CD4-positive, alpha-beta T cell (primary cell): ENCODE results near the gene DDIT4. TPM values are rescaled to one million over a fixed set of nuclear protein-coding genes. Genes with fewer than 3 reads are reported as not detected.

Source experiments
- ATAC-seq: fragments of 200-7000 bp; cut with Tn5 transposase; one replicate; pipeline ENCODE4 v1.10.0; 2022; ENCODE audit warnings: mild to moderate bottlenecking; ENCODE audit not compliant: poor library complexity
- CTCF ChIA-PET: fragments of 350-600 bp; sonication (Branson Sonifier 250); formaldehyde crosslinking; loops from one replicate; lab custom pipeline; 2021; ENCODE audit warnings: antibody characterized with exemption, inconsistent platforms; lab: Charles Lee
- POLR2A ChIA-PET: fragments of 350-600 bp; sonication (Branson Sonifier 250); formaldehyde crosslinking; loops from one replicate; lab custom pipeline; 2021; ENCODE audit warnings: antibody characterized with exemption, inconsistent platforms; lab: Charles Lee
- DNase-seq, 14 experiments: peaks; one replicate each; pipeline ENCODE4 v3.0.0-alpha.2; 2013 to 2020; ENCODE audit warnings: mixed read lengths in 2 of 14
- H3K27ac ChIP-seq, 2 donors: one replicate each; pipeline versions ENCODE4 v1.5.1 to v1.7.0; 2013; ENCODE audit warnings: low read length in 2 of 2, low read depth in 1 of 2, mild to moderate bottlenecking in 1 of 2
- H3K27me3 ChIP-seq, 2 experiments: 1 replicate in 1 of 2; 2 replicates in 1 of 2; pipeline versions ENCODE4 v1.6.1 to v1.7.0; 2013; ENCODE audit warnings: low read length in 2 of 2, control low read depth in 1 of 2, mild to moderate bottlenecking in 1 of 2, moderate library complexity in 1 of 2; ENCODE audit not compliant: insufficient read depth in 2 of 2, control insufficient read depth in 1 of 2
- H3K36me3 ChIP-seq: one replicate; pipeline ENCODE4 v1.6.1; 2013; ENCODE audit warnings: low read length, control low read depth; ENCODE audit not compliant: insufficient read depth
- H3K4me1 ChIP-seq: one replicate; pipeline ENCODE4 v1.6.1; 2013; ENCODE audit warnings: low read length, control low read depth; ENCODE audit not compliant: insufficient read depth
- H3K4me3 ChIP-seq: one replicate; pipeline ENCODE4 v1.5.1; 2013; ENCODE audit warnings: mild to moderate bottlenecking, low read length, moderate library complexity
- H3K9me3 ChIP-seq, 2 experiments: 1 replicate in 1 of 2; 2 replicates in 1 of 2; pipeline versions ENCODE4 v1.6.1 to v1.7.0; 2013; ENCODE audit warnings: low read length in 2 of 2, mild to moderate bottlenecking in 2 of 2, control low read depth in 1 of 2, moderate library complexity in 1 of 2; ENCODE audit not compliant: control insufficient read depth in 1 of 2, insufficient read depth in 1 of 2
- H3K27ac Mint-ChIP-seq: one replicate; pipeline ENCODE4 v1.8.0; 2020; ENCODE audit warnings: mixed read lengths
- H3K27me3 Mint-ChIP-seq: one replicate; pipeline ENCODE4 v1.8.0; 2021; ENCODE audit warnings: mixed read lengths
- H3K36me3 Mint-ChIP-seq: one replicate; pipeline ENCODE4 v1.8.0; 2021; ENCODE audit warnings: low read depth, mixed read lengths
- H3K4me1 Mint-ChIP-seq: one replicate; pipeline ENCODE4 v1.8.0; 2021; ENCODE audit warnings: low read depth, mixed read lengths
- H3K4me3 Mint-ChIP-seq: one replicate; pipeline ENCODE4 v1.8.0; 2020; ENCODE audit warnings: mild to moderate bottlenecking, mixed read lengths
- H3K9me3 Mint-ChIP-seq: one replicate; pipeline ENCODE4 v1.8.0; 2020; ENCODE audit warnings: mixed read lengths
- CTCF ChIP-seq: fragments of 200-600 bp; IDR thresholded peaks from one replicate; pipeline ENCODE4 v1.8.0; 2022; ENCODE audit warnings: antibody characterized with exemption, mild to moderate bottlenecking
- intact Hi-C, 2 experiments: fragments of 100-400 bp; cut with DNase I in 1 of 2; cut with micrococcal nuclease in 1 of 2; formaldehyde crosslinking; loops; one replicate each; pipeline versions ENCODE4 v1.15.1 to v1.9.0; 2023 to 2025; cut with DNase I, micrococcal nuclease
- total RNA-seq, 174 experiments: library from RNA in 2 of 174; stranded (reverse) in 2 of 174; gene quantifications; one replicate each; pipeline ENCODE4 v1.2.3 and lab custom pipeline; 2021 to 2026

DDIT4 gene
- total RNA-seq, 2 experiments from 2014 or later: 427 to 436 TPM

DNA sequence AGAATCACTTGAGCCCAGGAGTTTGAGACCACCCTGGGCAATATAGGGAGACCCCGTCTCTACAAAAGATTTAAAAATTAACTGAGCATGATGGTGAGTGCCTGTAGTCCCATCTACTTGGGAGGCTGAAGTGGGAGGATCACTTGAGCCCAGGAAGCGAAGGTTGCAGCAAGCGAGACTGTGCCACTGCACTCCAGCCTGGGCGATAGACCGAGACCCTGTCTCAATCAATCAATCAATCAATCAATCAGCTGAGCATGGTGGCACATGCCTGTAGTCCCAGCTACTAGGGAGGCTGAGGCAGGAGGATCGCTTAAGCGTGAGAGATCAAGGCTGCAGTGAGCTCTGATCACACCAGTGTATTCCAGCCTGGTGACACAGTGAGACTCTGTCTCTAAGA lies 40.5 kb downstream of the DDIT4 start:
- H3K9me3 ChIP-seq: no peaks in the 10 kb centered on the region
- H3K27ac Mint-ChIP-seq: peak overlapping the region; percentile 91
- ChIA-PET CTCF (interaction anchor here (1.7 kb wide), 1 partner anchor 12 kb away, joined by 5 read pairs; no protein-coding TSS in a partner anchor), POLR2A (interaction anchor here (1.2 to 2.7 kb wide), 2 partner anchors 17 to 18 kb away, joined by 3 to 10 read pairs; no protein-coding TSS in a partner anchor)
- no peaks in the 10 kb centered on the region for H3K27me3 Mint-ChIP-seq
- peaks cover 70% of the 10 kb centered on the region for H3K4me1 Mint-ChIP-seq
- H3K4me3 ChIP-seq: no peak overlapping the region
- peaks cover 82% of the 10 kb centered on the region for H3K4me1 ChIP-seq
- DNase-seq: no peak
- H3K36me3 ChIP-seq: no peaks in the 10 kb centered on the region
- H3K9me3 Mint-ChIP-seq: no peaks in the 10 kb centered on the region
- intact Hi-C loops: no loop called here
- H3K4me3 Mint-ChIP-seq: no peak overlapping the region
- TF ChIP-seq CTCF: no peak
- no peaks in the 10 kb centered on the region for H3K36me3 Mint-ChIP-seq
- no peaks in the 10 kb centered on the region for H3K27me3 ChIP-seq
- no peak overlapping the region for H3K27ac ChIP-seq
- ATAC-seq: no peak

DNA sequence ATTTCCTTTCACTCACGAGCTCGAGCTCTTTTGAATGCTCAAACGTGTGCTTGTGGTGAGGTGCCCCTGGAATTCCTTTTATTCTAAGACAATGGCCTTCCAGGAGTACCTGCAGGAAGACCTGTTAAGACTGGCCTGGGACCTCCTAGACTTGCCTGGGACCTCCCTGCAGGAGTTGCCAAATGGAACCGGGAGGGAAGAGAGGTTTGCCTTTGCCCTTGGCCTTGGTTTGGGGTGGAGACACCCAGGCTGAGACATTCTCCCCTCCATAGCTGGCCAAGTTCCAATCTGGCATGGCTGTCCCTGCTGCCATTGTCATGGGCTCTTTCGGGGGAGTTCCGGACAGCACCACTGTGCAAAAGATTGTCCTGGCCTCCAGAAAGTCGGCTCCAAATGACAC lies 41.3 kb downstream of the DDIT4 start:
- peaks cover 80% of the 10 kb centered on the region for H3K4me1 ChIP-seq
- no peak for TF ChIP-seq CTCF
- H3K9me3 ChIP-seq: no peaks in the 10 kb centered on the region
- H3K27me3 Mint-ChIP-seq: no peaks in the 10 kb centered on the region
- H3K27me3 ChIP-seq: no peaks in the 10 kb centered on the region
- intact Hi-C loops: no loop called here
- ATAC-seq (no peak), DNase-seq (peak in 1 of 14 experiments; percentile 12)
- H3K36me3 Mint-ChIP-seq: no peaks in the 10 kb centered on the region
- no peak overlapping the region for H3K27ac ChIP-seq
- no peak overlapping the region for H3K4me3 ChIP-seq
- H3K9me3 Mint-ChIP-seq: no peaks in the 10 kb centered on the region
- no peaks in the 10 kb centered on the region for H3K36me3 ChIP-seq
- H3K4me1 Mint-ChIP-seq: peaks cover 66% of the 10 kb centered on the region
- H3K27ac Mint-ChIP-seq: peak overlapping the region; percentile 91
- no peak overlapping the region for H3K4me3 Mint-ChIP-seq
- POLR2A ChIA-PET: interaction anchor here (1.1 to 3.7 kb wide), 5 partner anchors 17 to 235 kb away, joined by 3 to 22 read pairs (median 3); no protein-coding TSS in a partner anchor
- CTCF ChIA-PET: interaction anchor here (1.7 kb wide), 1 partner anchor 12 kb away, joined by 5 read pairs; no protein-coding TSS in a partner anchor

GRCh38 chr10:72315611-72316385 lies 42.1 kb downstream of the DDIT4 start:
- H3K4me1 ChIP-seq: peaks cover 80% of the 10 kb centered on the region
- Mint-ChIP-seq H3K9me3 (no peaks in the 10 kb centered on the region), H3K36me3 (no peaks in the 10 kb centered on the region), H3K4me3 (peak overlapping the region; percentile 83), H3K27ac (peak overlapping the region; percentile 91), H3K4me1 (peaks cover 66% of the 10 kb centered on the region), H3K27me3 (no peaks in the 10 kb centered on the region)
- DNase-seq (peak in 2 of 14 experiments; percentile 16 to 27), ATAC-seq (no peak)
- TF ChIP-seq CTCF: no peak
- H3K27ac ChIP-seq: no peak overlapping the region
- H3K36me3 ChIP-seq: no peaks in the 10 kb centered on the region
- no peak overlapping the region for H3K4me3 ChIP-seq
- ChIA-PET POLR2A (interaction anchor here (0.6 to 8.5 kb wide), 11 partner anchors 9 to 236 kb away, joined by 3 to 93 read pairs (median 6); partner anchors contain the start of gene DDIT4), CTCF (interaction anchor here (0.7 to 2.2 kb wide), 5 partner anchors 10 to 107 kb away, joined by 3 to 6 read pairs (median 5); no protein-coding TSS in a partner anchor)
- no peaks in the 10 kb centered on the region for H3K9me3 ChIP-seq
- H3K27me3 ChIP-seq: no peaks in the 10 kb centered on the region
- intact Hi-C loops: no loop called here
